ENCODE measurements around the gene RPS23. TPM values are rescaled to one million over a fixed set of nuclear protein-coding genes. Genes with fewer than 3 reads are reported as not detected.

The RPS23 gene
- total RNA-seq, 1 experiment from 2014 or later = 1,388 TPM

GRCh38 chr5:82307451-82307850 is 29.3 kb upstream of the RPS23 start:
- in situ Hi-C loops (cut with HindIII; ENCODE audit: low pct_unique_long_range_greater_than_20kb, low sequenced_read_pairs) = no loop called here
- Histone ChIP-seq H3K27ac (ENCODE audit: low read length) (no peak overlapping the region), H3K4me3 (ENCODE audit: low read depth in 2 of 2, low read length in 2 of 2) (no peak overlapping the region), H3K4me1 (ENCODE audit: control insufficient read depth, insufficient read depth, low read length) (no peaks in the 10 kb centered on the region), H3K9me3 (ENCODE audit: control insufficient read depth, insufficient read depth, low read depth, low read length) (no peaks in the 10 kb centered on the region), H3K27me3 (ENCODE audit: control insufficient read depth, insufficient read depth, low read length) (no peaks in the 10 kb centered on the region), H3K36me3 (ENCODE audit: control insufficient read depth, insufficient read depth, low read length) (no peaks in the 10 kb centered on the region)
- POLR2A ChIA-PET = no interaction called here
- ATAC-seq = no peak
- CTCF ChIA-PET = no interaction called here
- DNase-seq (ENCODE audit: low read depth, low spot score) = no peak
- intact Hi-C loops (cut with micrococcal nuclease; ENCODE audit: unreplicated experiment) = no loop called here
- no TSS peak for BruUV-seq (replicated peaks)
- TF ChIP-seq CTCF (IDR thresholded peaks at IDR 0.05) (no peak), REST (IDR thresholded peaks at IDR 0.05; ENCODE audit: insufficient read depth in 1 of 2, low read depth in 2 of 2, low read length in 1 of 2) (no peak), POLR2AphosphoS5 (IDR thresholded peaks at IDR 0.05; ENCODE audit: low read depth, low read length) (no peak), TCF7L2 (IDR thresholded peaks at IDR 0.05; ENCODE audit: low read depth, low read length) (no peak), SIN3A (IDR thresholded peaks at IDR 0.05; ENCODE audit: borderline replicate concordance, insufficient read depth, low read depth, low read length) (no peak)

- ATAC-seq = no peak
- no peak for DNase-seq (ENCODE audit: low read depth, low spot score)
- POLR2A ChIA-PET = interaction anchor here (0.7 kb wide), 1 partner anchor 507 kb away, joined by 3 read pairs; no protein-coding TSS in a partner anchor
- Histone ChIP-seq H3K9me3 (ENCODE audit: control insufficient read depth, insufficient read depth, low read depth, low read length) (no peaks in the 10 kb centered on the region), H3K4me3 (ENCODE audit: low read depth in 2 of 2, low read length in 2 of 2) (no peak overlapping the region), H3K27ac (ENCODE audit: low read length) (no peak overlapping the region), H3K36me3 (ENCODE audit: control insufficient read depth, insufficient read depth, low read length) (no peaks in the 10 kb centered on the region), H3K4me1 (ENCODE audit: control insufficient read depth, insufficient read depth, low read length) (no peaks in the 10 kb centered on the region), H3K27me3 (ENCODE audit: control insufficient read depth, insufficient read depth, low read length) (no peaks in the 10 kb centered on the region)
- TF ChIP-seq REST (IDR thresholded peaks at IDR 0.05; ENCODE audit: insufficient read depth in 1 of 2, low read depth in 2 of 2, low read length in 1 of 2) = no peak
- TF ChIP-seq POLR2AphosphoS5 (IDR thresholded peaks at IDR 0.05; ENCODE audit: low read depth, low read length) = no peak
- TF ChIP-seq TCF7L2 (IDR thresholded peaks at IDR 0.05; ENCODE audit: low read depth, low read length) = no peak
- TF ChIP-seq CTCF (IDR thresholded peaks at IDR 0.05) = no peak
- no peak for TF ChIP-seq SIN3A (IDR thresholded peaks at IDR 0.05; ENCODE audit: borderline replicate concordance, insufficient read depth, low read depth, low read length)
- in situ Hi-C loops (cut with HindIII; ENCODE audit: low pct_unique_long_range_greater_than_20kb, low sequenced_read_pairs) = no loop called here
- BruUV-seq (replicated peaks) = no TSS peak
- intact Hi-C loops (cut with micrococcal nuclease; ENCODE audit: unreplicated experiment) = no loop called here
- CTCF ChIA-PET = no interaction called here
These were observed 28.0 kb upstream of the RPS23 start for GRCh38 chr5:82306151-82306550.

Data from Panc1 (cell line).